Activated CD8-positive, alpha-beta memory T cell treated with anti-CD3 and anti-CD28 coated beads for 1 hour (primary cell): Measurements from ENCODE around the gene LIMCH1.

Experiments used
- DNase-seq, 2 donors: peaks; one replicate each; pipeline ENCODE4 v3.0.0-alpha.2; 2020; ENCODE audit warnings: low read depth in 1 of 2; ENCODE audit errors: extremely low read depth in 1 of 2

LIMCH1 gene

GRCh38 chr4:41602886-41603498 is 65.0 kb downstream of the LIMCH1 start:
- DNase-seq, result no peak

- DNase-seq, result no peak
Observed at GRCh38 chr4:41609851-41610250, 71.9 kb downstream of the LIMCH1 start.

DNA sequence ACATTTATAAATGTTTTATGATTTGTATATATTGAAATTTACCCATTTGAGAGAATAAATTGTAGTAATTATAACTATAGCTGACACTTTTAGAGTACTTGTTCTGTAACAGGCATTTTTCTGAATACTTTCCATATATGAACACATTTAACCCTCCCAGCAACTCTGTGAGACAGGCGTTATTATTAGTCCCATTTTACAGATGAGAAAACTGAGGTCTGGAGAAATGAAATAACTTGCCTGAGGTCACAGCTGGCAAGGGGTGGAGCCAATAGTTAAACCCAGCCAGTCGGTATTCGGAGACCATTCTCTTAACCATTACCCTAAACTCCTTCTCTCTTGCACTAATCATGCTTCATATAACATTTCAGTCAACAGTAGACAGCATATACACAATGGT is 72.5 kb downstream of the LIMCH1 start:
- DNase-seq, result no peak

DNA sequence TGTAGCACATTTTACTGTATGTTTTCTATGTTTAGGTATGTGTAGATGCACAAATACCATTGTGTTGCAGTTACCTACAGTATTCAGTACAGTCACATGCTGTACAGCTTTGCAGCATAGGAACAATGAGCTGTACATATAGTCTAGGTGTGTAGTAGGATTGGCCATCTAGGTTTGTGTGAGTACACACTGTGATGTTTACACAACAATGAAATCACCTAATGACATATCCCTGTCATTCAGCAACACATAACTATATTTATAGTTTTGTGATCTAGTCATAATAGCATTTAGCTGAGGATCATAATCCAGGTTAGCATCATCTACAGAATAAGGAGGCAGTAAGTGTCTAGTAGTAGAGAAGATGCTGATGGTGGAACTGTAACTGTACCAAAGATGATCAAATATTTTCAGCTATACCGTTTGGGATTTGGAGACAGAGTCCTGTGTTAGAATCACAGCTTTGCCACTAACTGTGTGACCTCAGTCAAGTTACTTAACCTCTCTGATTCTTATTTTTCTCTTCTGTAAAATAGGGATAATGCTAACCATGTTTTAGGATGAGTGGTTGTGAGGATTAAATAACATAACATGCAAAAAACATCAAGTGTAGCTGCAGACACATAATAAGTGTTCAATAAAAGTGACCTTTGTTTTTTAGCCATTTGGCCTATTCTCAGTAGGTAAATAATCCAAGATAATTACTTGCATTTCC is 73.3 kb downstream of the LIMCH1 start:
- DNase-seq, result no peak

GRCh38 chr4:41611881-41612871 is 74.2 kb downstream of the LIMCH1 start:
- DNase-seq, result no peak

DNA sequence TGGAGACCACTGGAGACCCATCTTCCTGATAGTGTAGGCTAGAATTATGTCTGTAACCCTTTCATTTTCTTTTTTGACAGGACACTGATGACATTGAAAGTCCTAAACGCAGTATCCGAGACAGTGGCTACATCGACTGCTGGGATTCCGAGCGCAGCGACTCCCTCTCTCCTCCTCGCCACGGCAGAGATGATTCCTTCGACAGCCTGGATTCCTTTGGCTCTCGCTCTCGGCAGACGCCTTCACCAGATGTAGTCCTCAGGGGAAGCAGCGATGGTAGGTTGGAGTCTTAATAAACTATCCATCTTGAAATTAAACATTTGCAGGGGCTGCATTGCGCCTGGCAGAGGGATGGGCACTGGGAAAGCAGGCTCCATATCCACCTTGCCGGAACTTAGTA is 75.4 kb downstream of the LIMCH1 start:
- DNase-seq, result no peak

DNA sequence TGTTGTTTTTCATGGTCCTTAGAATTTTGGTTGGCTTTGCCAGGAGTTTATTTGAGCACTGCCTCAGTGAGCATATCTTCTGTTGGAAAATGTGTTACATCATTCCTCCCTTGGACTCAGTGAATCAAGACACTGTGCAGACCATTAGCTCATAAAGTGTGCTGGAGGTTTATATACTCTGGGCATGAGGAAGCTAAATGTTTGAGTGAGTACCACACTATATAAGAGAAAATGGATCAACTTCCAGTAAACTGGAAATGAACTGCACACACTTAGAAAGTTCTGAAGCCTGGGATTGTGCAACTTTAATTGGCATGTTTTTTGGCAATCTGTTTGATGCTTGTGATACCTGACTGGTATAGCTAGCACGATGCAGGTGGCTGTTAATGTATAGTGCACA is 75.9 kb downstream of the LIMCH1 start:
- no peak for DNase-seq

GRCh38 chr4:41614519-41614918 is 76.6 kb downstream of the LIMCH1 start:
- DNase-seq, result no peak

DNA sequence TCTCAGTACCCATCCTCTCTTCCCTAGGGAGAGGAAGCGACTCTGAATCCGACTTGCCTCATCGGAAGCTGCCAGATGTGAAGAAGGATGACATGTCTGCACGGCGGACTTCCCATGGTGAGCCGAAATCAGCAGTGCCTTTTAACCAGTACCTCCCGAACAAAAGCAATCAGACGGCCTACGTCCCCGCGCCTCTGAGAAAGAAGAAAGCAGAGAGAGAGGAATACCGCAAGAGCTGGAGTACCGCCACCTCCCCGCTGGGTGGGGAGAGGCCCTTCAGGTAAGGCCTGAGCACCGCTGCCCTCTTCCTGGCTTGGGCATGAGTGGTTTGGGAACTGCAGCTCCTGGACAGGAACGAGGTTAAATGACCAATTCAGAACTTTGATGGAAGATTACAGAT is 81.2 kb downstream of the LIMCH1 start:
- no peak for DNase-seq

DNA sequence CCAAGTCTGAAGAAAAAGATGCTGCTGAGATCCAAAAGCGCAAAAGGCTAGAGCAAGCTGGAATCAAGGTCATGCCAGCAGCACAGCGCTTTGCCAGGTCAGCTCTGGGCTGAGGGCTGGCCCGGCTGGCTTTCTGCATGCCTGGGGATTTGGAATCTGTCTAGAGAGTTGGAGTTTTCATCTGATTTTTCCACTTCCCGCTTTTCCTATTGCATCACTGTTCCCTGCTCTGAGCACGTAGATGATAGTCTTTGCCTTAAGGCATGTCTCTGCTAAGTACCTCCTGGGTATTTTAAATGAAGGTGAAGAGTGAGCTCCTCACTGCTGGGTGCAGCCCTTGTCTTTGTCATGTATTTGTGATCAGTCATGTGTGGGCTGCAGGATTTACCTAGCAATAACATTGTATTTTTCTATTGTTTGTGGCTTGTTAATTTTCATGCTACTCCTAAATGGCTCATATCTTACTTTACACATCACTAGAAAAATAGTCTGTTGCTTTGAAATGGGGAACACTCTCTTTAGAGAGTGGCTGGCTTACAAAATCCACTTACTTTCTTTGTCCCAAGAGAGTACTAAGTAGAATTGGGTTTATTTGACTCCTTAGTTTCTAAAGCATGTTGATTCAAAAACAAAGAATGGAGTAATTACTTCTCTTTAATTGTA is 82.8 kb downstream of the LIMCH1 start:
- no peak for DNase-seq

GRCh38 chr4:41622787-41623186 is 84.8 kb downstream of the LIMCH1 start:
- no peak for DNase-seq

- DNase-seq, result no peak
Observed at GRCh38 chr4:41624765-41625164, 86.8 kb downstream of the LIMCH1 start.

DNA sequence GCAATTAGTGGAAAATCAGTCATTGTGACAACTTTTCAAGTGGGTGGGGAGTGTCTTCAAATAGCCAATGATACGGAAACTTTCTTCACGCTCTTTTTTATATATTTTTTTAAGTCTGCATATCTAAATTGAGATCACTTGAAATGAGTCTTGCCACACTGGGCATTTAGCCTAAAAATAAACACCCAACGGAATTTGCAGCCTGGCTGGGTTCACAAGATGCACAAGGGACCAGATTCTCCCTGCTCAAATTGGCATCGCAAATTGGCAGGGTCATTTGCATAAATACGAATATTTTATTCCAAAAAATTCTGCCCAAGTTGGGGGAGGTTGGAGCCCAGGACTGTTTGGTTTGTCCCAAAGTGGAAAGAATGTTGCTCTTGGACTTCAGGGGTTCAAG is 87.6 kb downstream of the LIMCH1 start:
- DNase-seq, result no peak

DNA sequence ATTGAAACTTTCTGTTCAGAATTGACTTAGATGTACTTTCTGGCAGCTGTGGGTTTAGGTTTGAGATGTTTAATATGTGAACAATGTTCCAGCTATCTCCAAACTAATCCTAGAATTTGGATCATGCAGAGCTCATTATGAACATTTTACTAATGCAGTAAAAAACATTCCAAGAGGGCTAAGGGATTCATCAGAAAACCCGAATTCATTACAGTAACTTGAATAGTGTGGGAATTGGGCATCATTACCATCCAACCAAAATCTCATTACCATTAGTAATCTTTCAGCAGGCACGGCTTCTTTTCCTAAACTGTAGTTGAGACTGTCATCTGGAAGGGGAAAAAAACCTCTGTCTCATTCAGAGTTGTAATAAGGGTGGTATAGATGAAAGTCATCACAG is 91.0 kb downstream of the LIMCH1 start:
- no peak for DNase-seq

- DNase-seq, result no peak
Observed at GRCh38 chr4:41631523-41631922, 93.6 kb downstream of the LIMCH1 start.

- no peak for DNase-seq
Observed at GRCh38 chr4:41632481-41633073, 94.6 kb downstream of the LIMCH1 start.

DNA sequence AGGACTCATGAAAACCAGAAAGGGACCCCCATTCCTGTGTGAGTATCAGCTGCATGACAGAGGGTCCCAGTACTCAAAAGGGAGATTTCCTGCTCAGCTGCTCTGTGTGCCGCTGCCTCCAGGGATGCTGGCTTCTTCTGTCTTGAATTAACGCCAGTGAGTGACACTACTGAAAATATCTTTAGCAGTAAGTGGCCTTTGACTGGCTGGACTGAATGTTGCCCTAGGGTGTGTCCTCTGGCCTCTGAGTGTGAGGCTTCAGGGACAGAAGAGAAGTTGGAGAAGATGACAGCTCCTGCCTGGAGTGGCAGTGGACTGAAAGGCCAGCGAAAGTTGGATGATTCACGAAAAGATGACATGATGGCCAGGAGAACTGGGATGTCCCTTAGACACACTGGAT is 95.4 kb downstream of the LIMCH1 start:
- no peak for DNase-seq

DNA sequence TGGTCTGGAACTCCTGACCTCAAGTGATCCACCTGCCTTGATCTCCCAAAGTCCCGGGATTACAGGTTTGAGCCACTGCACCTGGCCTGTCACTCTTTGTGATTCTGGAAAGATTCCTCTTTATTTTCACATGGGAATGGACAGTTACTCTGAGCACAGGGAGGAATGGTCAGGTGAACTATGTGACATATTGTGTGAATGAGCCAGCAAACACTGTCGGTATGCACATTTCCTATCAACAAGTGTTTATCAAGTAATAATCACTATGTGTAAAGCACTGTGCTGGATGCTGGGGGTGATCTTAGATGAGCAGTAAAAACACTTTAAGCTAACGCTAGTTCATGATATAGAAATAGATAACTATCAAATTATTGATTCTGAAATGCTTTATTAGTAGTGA is 97.5 kb downstream of the LIMCH1 start:
- DNase-seq, result no peak

GRCh38 chr4:41638203-41638602 is 100.2 kb downstream of the LIMCH1 start:
- no peak for DNase-seq

DNA sequence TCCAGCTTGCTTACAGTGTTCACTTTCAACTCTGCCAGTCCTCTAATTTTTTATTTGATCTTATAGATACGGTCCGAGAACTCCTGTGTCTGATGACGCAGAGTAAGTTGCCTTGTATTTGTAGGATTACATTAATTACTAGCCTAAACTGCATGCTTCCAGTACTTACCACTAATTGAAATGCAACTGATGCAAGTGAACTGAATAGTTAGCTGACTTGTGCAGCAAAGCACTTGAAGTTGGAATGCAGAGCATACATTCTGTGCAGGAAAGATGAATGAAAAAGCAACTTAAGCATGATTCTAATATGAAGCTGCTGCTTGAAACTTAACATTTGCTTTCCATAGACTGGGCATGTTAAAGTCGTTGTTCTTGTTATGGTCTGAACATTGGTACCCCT is 100.9 kb downstream of the LIMCH1 start:
- no peak for DNase-seq

- DNase-seq, result no peak
Observed at GRCh38 chr4:41639291-41639690, 101.3 kb downstream of the LIMCH1 start.
